SK-N-DZ (cell line): ENCODE data around the gene TMEM101.
"Not testable (repeated sequence)": the region's sequence is repeated elsewhere in the genome, so short reads cannot be mapped to it uniquely, and the experiment has no call there.

Experiments
- DNase-seq: peaks from one replicate; pipeline ENCODE4 v3.0.0-alpha.2; 2015; ENCODE audit warnings: low spot score

Gene TMEM101

DNA sequence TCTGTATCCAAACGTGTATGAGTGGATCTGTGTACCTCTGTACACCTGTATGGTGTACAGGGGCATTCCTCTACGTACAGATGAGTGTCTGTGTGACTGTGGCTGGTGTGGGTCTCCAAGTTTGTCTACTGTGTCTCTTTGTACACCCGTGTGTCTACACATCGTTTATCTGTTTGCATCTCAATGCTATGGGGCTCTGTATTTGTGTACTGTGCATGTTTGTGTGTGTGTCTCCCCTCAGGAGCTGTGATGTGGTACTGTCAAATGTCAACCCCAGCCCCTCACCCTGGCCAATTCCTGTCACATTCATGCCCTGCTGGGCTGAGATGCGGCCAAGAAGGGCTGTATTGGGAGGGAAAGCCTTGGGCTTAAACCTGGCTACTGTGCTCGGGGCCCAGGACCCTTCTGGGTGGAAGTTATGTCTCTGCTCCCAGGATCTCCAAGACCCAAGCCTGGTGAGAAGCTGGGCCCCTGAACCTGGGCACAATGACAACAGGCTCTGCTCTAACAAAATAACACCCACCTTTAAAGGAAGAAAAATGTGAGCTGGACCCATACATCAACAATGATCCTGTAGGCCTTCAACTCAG, 13.8 kb downstream of the TMEM101 start:
- no peak for DNase-seq

DNA sequence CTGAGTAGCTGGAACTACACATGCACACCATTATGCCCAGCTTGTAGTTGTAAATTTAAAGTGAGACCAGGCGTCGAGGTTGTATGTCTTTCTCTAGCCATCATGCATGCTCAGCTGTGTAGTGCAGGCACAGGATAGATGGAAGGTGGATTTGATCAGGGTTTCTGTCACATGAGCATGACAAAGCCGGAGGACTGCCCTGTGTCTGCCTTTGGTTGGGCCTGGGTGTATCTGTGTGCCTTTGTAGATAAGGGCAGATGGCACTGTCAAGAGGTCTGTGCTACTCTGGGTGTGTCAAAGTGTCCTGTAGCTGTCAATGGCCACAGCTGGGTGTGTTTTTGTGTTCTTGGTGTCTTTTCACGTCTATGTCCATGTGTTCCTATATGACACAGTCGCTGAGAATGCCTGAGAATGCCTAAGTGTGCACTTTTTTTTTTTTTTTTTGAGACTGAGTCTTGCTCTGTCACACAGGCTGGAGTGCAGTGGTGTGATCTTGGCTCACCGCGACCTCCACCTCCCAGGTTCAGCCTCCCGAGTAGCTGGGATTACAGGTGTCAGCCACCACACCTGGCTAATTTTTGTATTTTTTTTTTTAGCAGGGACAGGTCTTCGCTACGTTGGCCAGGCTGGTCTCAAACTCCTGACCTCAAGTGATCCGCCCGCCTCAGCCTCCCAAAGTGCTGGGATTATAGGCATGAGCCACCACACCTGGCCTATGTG, 14.5 kb downstream of the TMEM101 start:
- no peak for DNase-seq

DNA sequence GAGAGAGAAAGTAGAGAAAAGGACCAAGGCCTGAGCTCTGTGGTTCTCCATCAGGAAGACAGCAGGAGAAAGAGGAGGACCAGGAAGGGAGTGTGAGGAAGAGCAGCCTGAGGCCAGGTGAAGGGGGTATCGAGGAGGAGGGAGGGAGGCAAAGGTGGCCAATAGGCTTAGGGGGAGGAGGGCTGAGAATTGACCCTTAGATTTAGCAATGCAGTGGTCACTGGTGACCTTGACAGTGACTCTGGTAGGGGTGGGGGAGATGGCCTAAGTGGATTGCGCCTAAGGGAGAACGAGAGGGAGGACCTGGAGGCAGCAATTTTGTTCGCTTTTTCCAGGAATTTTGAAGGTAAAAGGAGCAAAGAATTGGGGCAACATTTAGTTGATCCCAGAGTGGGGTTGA, 15.7 kb downstream of the TMEM101 start:
- no peak for DNase-seq

DNA sequence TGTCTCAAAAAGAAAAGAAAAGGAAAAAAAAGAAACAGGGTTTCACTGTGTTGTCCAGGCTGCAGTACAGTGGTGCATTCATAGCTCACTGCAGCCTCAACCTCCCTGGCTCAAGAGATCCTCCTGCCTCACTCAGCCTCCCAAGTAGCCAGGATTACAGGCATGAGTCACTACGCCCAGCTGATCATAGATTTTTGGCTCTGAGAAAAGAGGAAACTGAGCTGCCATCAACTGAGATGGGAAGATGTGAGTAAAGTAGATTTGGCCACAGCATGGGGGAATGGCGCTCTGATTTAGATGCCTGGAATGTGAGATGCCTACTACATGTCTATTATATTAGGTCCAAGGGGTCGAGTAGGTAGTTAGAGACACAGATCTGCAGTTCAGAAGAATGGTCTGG, 16.2 kb downstream of the TMEM101 start:
- no peak for DNase-seq

DNA sequence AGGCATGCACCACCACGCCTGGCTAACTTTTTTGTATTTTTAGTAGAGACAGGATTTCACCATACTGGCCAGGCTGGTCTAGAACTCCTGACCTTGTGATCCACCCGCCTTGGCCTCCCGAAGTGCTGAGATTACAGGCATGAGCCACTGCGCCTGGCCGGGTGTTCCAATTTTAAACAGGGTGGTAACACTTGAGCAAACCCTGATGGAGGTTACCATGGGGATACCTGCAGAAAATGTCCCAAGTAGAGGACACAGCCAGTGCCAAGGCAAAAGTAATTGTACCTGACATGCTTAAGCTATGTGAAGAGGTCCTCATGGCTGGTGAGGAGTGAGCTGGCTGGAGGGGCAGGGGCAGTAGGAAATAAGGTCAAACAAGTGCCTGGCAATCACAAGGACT, 17.6 kb downstream of the TMEM101 start:
- not testable (repeated sequence) for DNase-seq

DNA sequence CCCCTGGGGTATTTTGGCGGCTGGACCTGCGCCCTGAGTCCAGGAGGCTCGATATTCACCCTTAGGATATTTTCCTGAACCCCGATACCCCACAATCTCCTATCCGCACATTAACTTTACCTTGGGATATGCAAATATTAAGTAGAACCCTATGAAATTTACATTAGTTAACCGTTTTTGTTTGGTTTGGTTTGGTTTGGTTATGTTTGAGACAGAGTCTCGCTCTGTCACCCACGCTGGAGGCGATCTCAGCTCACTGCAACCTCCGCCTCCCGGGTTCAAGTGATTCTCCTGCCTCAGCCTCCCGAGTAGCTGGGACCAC, 19.7 kb downstream of the TMEM101 start:
- no peak for DNase-seq

DNA sequence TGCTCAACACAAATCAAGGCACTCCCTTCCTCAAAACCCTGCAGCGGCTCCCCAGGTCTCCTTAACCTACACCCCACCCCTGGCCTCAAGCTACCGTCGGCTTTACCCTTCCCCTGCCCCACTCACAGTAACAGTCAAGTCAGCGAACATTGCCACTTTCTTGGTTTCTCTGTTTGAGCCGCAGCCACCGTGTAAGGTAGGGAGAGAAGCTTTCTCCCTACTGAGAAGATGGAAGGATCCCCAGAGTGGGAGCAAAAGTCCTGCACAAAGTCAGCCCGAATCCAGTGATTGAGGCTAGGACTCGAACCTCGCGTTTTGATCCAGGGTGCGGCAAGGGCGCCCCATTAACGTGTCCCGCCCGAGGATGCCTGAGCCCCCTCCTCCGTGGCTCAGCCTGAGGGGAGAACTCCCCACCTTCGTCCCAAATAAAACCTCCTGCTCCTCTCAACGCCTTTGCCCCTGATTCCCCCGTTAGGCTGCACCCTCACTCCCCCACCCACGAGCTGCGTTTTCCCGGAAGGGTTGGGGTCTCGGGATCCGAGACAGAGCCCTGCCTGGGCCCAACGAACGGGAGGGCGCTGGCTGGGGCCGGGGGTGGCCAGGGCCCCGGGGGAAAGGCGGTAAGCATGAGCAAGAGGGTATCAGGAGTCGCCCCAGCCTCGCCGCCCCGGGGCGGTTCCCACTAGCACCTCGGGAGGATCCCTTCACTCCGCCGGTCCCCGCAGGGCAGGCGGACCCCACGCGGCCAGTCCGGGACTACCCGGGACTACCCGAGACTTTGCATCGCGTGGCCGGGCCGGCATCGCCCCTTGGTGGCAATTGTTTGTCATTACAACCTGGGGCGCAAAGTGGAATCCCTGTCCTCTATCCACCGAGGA, 20.3 kb downstream of the TMEM101 start:
- DNase-seq = peak; percentile 79

DNA sequence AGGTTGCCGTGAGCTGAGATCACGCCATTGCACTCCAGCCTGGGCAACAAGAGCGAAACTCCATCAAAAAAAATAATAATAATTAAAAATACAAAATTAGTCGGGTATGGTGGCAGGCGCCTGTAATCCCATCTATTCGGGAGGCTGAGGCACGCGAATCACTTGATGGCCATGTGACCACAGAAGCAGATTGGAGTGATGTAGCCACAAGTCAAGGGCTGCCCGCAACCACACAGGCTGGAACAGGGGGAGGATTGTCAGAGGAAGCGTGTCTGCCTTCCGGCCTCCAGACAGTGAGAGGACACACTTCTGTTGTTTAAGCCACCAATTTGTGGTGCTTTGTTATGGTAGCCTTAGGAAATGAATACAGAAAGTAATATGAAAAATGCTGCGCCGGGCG, 22.1 kb downstream of the TMEM101 start:
- DNase-seq = no peak

DNA sequence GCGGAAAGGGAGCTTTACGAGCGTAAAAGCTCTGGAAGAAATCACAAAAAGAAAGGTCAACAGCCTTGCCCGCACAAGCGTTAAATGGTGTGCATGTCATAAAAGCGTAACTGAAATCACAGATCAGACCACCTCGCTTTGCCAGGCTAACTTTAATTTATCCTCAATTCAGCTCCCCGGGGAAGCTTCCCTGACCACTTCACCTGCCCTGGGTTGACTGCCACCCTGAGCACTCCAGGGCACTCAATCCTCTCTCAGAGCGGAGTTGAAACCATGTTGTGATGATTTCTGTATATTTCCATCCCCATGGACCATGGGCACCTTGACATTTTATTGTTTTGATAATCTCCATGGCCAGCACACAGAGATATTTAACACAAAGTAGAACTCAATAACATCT, 26.5 kb downstream of the TMEM101 start:
- DNase-seq = no peak

DNA sequence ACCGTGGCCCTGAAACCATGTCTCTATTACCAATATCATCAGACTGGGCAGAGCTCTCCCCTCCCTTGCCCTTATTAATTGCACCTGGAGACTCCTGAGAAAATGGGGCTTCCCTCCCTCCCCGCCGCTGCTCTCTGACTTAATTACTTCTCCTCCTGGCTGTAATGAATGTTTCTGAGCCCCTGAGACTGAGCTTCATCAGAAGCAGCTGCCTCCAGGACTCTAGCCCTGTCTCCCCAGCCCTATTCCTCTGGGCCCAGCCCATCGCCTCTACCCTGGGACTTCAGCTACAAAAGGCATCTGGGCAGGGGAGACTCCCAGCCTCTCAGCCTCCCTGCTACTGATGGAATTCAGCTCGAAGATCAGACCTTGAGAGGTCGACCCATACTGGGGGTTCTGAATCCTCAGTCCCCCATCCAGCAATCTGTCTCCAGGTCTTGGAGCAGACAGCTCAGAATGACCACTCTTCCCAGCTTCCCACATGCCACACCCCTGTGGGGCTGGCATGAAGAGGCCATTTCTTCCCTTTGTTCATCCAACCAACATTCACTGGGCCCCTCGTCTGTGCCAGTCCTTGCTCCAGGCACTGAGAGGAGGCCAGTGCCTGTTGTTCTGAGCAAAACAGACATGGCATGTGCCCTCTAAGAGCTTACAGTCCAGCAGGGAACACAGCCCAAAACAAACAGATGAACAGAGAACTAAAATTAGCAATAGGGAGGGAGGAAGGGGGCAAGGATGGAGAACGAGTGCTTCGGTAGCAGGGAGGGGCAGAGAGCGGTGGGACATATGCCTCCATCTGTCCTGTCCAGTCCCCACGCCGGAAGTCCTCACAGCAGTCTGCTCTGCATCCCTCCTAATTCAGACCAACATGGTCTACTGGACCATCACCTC, 27.4 kb downstream of the TMEM101 start:
- peak; percentile 67 for DNase-seq

DNA sequence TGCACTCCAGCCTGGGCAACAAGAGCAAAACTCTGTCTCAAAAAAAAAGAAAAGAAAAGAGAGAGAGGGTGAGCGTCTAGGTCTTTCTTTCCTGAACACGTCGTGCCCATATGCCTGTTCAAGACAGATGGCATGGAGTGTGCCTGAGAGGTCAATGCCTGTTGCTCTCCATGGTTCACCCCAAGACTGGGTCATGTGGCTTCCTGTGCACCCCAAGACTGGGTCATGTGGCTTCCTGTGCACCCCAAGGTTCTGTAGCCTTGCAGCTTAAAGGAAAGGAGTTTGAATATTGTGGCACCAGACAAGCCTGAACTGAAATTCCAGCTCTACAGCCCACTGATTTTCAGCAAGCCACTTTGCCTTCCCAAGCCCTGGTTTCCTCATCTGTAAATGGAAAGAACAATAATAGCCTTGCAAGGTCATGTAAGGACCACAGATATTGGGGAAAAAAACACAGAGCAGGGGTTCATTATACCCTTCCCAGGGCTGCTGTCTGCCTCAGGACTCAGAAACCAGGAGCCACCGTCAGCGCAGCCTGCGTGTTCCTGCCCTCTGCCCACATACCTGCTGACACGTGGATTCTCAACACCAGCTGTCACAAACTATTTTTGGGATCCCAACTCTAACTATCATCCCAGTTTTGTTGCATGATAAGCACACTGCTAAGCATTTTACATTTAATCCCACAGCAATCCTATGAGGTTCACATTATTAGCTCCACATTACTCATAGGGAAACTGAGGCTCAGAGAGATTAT, 28.4 kb downstream of the TMEM101 start:
- no peak for DNase-seq

DNA sequence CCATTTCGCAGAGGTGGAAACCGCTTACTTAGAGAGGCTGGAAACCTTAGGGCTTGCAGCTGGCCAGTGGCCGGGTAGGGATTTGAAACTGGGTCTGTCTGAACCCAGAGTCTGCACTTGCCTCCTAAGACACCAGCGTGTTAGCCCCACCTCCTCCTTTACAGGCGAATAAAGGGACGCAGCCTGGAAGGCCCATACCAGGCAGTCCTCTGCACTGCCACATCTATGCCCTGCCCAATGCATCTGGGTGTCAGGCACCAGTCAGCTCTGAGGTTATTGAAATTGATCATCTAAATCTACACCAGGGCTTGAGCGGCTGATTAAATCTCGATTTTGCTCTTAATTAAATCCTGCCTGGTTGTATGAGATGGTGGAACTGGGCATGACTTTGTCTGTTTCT, 30.2 kb downstream of the TMEM101 start:
- peak; percentile 75 for DNase-seq

DNA sequence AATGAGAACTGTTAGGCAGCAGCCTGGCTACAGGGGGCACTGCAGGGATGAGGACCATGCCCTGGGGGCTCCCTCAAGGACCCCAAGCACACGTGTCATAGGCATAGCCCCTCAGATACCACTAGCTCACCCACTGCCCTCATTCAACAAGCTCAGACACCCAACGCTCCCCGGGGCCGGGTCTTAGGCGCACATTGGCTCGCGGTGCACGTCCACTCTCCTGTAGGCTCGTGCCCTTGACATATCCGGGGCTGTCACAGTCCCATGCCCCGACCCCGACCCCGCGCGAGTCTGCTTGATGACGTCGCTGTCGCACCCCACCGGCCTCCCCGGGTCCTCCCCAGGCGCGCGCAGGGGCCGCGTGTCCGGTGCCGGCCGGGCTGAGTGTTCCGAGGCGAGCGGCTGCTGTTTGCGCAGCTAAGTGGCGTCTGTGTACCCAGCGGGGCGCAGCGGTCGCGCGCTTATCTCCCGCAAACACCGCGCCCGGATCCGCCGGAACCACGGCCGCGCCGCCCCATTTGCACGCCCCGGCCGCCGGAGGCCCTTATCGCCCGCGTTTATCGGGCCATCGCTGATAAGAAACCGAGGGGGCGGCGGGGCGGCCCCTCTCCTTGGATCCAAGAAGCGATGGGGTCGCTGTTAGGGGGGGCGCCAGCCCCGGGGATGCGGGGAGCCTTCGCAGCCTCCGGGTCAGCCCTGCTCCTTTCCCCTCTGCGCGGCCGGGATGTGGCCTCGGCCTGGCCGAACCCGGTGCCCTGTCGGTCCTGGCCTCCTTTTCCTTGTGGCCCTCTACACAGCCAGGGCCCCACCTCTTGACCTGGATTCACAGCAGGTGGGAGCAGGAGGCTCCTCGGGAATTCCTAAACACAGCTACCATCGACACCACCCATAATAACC, 31.0 kb downstream of the TMEM101 start:
- DNase-seq = peak; percentile 70

DNA sequence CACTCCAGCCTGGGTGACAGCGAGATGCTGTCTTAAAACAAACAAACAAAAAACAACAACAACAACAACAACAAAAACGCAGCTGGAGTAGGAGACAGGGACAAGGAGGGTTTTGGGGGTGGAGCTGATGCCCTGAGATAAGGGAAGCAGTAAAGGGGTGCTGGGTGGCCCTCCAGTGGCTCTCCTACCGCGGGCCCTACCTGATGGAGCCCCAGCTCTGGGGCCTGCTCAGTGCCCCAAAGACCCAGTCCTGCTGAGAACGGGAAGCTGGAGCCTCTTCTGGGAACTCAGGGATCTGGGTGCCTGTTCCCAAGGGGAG, 31.6 kb downstream of the TMEM101 start:
- no peak for DNase-seq

DNA sequence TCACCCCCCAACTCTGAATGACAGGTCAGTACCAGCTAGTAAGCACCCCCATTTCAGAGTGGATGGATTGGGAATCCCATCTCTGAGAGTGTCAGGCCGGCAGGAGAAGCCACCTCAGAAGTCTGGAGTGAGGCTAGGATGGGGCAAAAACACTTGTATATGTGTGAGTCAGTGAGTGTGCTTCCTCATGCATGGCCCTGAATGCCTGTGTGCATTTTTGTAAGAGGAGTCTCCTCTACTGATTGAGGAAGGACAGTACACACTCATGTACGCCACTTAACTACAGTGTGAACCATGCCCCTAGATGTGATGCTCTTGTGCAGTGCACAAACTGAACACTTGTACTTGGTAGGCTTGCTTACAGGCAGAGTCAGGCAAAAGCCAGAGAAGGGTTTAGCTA, 32.6 kb downstream of the TMEM101 start:
- DNase-seq = no peak

DNA sequence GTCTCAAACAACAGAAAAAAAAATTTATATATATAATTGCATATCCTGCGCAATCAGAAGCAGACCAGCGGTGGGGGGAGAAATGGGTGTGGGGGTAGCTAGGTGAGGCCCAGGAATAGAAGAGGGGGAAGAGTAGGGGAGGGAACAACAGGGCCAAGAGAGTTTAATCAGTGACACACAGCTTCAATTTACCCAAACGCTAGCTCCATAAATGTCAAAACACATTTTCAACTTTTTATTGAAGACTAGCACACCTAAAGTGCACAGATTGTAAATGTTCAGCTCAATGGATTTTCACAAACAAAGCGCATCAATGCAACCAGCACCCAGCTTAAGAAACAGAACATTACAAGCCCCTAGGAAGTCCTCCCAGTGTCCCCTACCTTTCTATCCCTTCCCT, 35.1 kb downstream of the TMEM101 start:
- DNase-seq = peak; percentile 92

DNA sequence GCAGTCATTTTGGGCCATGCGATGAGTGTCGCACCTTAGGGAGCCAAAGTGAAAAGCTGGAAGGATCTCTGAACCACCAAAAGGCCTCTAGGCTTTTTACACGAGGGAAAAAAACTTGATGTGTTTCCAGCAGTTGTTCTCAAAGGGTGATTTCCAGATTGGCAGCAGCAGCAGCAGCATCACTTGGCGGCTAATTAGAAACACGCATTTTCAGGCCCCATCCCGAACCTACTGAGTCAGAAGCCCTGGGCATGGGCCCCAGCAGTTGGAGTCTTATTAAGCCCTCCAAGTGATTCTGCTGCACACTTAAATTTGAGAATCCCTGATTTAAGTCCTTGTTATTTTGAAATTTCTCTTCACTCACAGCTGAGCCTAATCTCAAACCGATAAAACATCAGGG, 35.8 kb downstream of the TMEM101 start:
- DNase-seq = peak; percentile 49

DNA sequence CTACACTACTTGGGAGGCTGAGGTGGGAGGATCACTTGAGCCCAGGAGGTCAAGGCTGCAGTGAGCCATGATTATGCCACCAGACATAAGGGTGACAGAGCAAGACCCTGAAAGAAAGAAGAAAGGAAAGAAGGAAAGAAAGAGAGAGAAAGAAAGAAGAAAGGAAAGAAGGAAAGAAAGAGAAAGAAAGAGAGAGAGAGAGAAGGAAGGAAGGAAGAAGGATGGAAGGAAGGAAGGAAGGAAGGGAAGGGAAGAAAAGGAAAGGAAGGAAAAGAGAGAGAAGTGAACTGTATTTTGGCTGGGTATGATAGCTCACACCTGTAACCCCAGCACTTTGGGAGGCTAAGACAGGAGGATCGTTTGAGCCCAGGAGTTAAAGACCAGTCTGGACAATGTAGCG, 36.7 kb downstream of the TMEM101 start:
- DNase-seq = no peak

DNA sequence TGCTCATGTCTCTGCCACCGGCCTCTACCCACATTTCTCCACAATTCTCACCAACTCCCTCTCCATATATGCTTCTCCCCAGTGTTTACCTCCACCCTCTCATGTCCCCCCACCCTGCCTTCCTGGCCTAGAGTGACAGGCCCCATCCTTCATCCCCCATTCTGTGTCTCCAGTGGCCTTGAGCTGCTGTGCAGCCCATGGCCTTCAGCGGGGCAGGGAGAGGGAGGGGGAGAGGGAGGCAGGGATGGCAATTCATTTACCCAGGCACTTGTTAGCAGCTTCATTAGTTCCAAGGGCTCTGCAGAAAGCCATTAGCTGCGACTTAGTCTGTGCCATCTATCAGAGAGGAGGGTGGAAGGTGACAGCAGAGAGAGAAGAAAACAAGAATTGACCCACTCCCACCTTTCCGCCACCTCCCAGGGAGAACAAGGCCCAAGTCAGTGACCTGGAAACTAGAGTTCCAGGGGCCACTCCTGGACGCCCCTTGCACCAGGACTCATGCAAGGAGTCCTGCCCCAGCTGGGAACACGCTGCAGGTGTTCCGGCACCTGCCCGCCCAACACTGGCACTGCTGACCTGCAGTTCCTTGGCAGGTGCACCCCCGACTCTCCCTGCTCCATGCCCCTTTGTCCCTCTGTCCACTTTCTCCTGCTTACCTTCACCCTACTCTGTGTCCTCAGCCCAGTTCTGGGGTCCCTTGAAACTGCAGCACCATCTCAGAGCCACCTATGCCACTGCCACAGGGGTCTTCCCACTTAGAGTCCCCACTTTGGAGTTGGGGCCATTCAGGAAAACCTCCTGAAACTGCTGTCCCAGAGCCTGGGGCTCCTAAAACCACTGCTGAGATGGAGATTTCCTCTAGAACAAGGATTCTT, 37.6 kb downstream of the TMEM101 start:
- DNase-seq = no peak
